Fibroblast of mammary gland (primary cell): ENCODE measurements around the gene NDUFV1.

Experiments
- DNase-seq: peaks from one replicate; pipeline ENCODE4 v3.0.0-alpha.2; 2010; ENCODE audit warnings: low read depth
- H3K4me3 ChIP-seq: 2 replicates; pipeline ENCODE4 v1.5.1; 2011; ENCODE audit warnings: low read depth, mild to moderate bottlenecking, low read length, moderate library complexity; ENCODE audit not compliant: control insufficient read depth
- TF ChIP-seq, protein P1 (sequence below): conservative IDR thresholded peaks from 2 replicates; pipeline ENCODE4 v1.5.1; 2011; ENCODE audit warnings: low read depth, low read length, inconsistent platforms; ENCODE audit not compliant: control insufficient read depth, insufficient read depth

The NDUFV1 gene

DNA sequence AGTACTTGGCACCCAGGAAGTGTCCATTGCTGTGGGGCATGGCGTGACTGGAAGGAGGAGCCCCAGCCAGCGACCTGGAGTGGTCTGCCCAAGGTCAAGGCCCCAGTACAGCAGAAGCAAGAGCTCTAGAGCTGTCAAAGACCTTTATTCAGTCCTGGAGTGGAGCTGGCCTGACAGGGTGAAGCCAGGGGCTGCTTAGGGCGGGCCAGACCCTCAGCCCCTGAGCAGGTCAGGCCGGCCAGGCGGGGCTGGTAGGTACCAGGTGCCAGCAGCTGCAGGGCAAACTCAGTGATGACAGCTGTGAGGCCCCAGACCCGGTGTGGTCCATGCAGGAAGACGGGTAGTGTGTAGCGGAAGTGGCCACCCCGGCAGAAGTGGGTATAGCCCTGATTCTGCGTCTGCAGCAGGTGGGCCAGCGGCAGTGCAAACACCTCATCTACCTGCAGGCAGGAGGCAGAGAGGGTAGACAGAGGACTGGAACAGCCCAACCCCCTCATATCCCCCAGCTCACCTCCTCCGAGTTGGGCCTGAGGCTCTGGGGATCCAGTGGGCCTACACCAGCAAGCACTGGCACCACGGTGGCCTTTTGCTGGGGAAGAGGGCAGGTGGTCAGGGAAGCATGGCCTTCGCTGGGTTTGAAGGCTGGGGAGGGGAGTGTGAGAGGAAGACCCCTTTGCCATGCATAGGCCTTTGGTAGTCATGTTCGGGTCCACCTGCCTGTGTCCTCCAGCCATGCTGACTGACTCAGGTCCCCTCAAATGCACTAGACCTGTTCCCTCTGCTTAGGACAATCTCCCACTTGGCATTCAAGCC, 21.3 kb downstream of the NDUFV1 start:
- TF ChIP-seq, protein P1, sequence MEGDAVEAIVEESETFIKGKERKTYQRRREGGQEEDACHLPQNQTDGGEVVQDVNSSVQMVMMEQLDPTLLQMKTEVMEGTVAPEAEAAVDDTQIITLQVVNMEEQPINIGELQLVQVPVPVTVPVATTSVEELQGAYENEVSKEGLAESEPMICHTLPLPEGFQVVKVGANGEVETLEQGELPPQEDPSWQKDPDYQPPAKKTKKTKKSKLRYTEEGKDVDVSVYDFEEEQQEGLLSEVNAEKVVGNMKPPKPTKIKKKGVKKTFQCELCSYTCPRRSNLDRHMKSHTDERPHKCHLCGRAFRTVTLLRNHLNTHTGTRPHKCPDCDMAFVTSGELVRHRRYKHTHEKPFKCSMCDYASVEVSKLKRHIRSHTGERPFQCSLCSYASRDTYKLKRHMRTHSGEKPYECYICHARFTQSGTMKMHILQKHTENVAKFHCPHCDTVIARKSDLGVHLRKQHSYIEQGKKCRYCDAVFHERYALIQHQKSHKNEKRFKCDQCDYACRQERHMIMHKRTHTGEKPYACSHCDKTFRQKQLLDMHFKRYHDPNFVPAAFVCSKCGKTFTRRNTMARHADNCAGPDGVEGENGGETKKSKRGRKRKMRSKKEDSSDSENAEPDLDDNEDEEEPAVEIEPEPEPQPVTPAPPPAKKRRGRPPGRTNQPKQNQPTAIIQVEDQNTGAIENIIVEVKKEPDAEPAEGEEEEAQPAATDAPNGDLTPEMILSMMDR, result no peak
- H3K4me3 ChIP-seq, result no peak overlapping the region
- DNase-seq, result no peak

DNA sequence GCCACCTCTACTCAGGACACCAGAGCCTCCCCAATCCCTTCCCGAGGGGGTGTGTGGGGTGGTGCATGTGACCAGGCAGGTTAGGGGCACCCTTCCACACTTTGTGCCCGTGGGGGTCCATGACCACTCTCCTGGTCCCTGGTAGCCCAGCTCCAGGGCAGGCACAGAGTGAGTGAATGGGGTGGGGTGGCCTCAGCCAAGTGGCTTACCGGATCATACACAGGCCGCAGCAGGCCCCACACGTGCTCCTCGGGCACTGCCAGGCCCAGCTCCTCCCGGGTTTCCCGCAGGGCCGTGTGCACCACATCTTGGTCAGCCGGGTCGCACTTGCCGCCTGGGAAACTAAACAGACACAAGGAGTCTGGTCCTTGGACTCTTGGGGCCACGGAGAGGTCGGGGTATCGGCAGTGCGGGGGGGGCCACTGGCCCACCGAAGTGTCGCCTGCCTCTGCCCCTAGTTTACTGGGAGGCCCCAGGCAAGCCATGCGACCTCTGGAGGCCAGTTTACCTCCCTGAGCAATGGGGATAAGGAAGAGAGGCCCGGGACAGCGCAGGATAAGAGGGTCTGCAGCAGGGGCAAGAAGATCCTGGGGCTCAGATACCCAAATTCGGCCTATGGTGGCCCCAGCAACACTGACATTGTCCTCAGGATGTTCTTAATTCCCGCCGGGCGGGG, 22.1 kb downstream of the NDUFV1 start:
- no peak for DNase-seq
- no peak overlapping the region for H3K4me3 ChIP-seq
- TF ChIP-seq, protein P1, result no peak

DNA sequence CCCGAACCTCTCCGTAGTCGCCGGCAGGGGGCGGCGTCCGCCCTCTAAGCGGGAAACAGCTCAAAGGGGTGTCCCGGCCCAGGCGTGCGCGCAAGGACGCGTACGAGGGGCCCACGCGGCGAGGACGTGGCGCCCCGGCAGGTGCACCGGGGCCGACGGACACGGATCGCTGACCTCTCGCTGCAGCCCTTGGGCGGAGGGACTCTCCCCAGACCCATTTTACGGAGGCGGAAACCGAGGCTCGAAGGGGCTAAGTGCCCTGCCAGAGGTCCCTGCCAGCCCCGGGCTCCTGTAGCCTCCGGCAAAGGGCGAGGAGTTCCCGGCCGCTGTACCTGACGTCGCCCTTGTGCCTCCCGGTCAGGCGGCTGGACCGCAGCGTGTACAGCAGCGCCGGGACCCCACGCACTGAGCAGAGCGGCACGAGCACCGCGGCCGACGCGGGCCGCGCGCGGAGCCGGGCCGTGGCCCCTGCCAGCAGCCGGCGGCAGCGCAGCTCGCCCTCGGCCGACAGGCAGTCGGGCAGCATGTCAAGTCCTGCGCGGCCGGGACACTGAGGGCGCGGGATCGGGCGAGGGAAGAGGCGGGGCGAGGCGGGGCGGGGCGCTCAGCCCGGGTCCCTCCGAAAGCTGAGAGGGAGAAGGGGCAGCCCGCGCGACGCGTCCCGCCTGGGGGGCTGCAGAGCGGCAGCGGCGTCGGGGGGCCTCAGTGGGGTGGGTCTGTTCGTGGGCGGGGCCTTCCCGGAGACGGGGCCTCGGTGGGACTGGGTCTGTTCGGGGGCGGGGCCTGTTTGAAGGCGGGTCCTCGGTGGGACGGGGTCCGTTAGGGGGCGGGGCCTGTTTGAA, 22.9 kb downstream of the NDUFV1 start, which contains the start of gene NUDT8:
Gene NUDT8 (minus strand): TSS at position 552 of the 842 bp plus-strand sequence. CDS start 26 bp downstream, at position 526.
- TF ChIP-seq, protein P1, result peak; percentile 72
- peak within 1 kb of the TSS; percentile 66 for H3K4me3 ChIP-seq
- DNase-seq, result peak; percentile 73

DNA sequence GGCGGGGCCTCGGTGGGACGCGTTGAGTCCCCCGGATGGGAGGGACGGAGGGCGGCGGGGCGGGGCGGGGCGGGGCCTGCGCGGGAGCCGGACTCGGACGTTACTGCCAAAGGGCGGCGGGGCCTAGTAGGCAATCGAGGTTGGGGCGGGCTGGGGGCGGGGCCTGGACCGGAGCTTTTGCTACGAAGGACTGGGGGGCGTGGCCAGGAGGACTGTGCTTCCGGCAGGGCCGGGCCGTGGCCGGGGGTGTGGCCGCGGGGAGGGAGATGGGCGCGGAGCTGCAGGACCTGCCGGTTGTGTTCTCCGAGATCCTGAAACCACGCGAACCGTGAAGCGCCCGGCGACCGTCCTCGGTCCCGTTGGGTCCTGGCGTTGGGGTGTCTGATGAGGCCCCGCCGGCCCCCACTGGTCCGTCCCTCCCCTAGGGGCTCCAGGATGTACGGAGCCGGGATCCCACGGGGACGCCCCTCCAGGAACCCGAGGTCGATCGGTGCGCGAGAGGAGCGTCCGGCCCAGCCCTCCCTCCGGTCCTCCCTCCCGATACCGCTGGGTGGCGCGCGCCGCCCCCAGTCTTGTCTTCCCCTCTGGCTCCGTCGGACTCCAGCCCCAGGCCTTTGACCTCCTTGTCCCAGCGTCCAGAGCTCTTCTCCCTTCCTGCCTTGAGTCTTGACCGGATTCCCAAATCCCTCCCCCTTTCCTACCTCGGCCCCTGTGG, 23.6 kb downstream of the NDUFV1 start:
- peak overlapping the region; percentile 66 for H3K4me3 ChIP-seq
- DNase-seq, result peak; percentile 93
- TF ChIP-seq, protein P1, result peak; percentile 57

DNA sequence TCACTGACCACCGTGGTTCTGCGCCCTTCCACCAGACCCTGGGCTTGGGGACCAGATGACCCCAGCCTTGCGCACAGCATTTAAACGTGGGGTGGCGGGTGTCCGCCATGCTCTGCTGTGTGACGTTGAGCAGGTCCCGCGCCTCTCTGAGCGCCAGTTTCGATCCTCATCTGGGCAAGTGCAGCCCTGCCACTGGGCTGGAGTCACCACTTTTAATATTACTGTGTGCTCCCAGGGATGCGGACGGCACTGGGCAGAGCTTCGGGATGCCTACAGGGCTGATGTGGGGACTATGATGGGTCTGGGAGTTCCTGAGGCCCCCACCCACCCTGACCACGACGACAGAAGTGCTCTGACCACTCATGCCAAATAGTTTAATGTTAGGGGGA, 24.2 kb downstream of the NDUFV1 start:
- TF ChIP-seq, protein P1, result no peak
- DNase-seq, result no peak
- H3K4me3 ChIP-seq, result peak overlapping the region; percentile 66

DNA sequence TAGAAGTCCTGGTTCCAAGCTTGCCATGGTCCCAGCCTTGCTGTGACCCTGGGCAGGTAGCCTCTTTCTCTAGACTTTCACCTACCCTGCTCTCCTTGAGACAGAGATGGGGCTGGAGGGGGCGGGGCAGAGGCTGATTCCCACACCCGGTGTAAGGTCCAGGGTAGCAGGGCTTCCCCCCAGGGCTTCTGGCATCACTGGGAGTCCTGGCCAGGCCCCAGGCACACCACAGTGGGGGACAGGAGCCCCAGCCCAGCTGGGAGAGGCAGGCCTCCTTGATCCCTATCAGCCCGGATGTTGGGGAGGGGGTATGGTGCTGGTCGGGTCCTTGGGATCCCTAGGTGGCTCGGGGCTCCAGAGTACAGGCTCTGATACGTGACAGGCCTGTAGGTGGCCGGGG, 24.7 kb downstream of the NDUFV1 start:
- no peak overlapping the region for H3K4me3 ChIP-seq
- TF ChIP-seq, protein P1, result no peak
- DNase-seq, result no peak
